Measurements from ENCODE around the gene NUDT2. TPM values are rescaled to one million over a fixed set of nuclear protein-coding genes. Genes with fewer than 3 reads are reported as not detected.
A peak's percentile ranks its signal among the peaks of the same experiment; 100 is the strongest.
"Not testable (repeated sequence)": the region's sequence is repeated elsewhere in the genome, so short reads cannot be mapped to it uniquely, and the experiment has no call there.

NUDT2 gene
- total RNA-seq, 1 experiment from 2014 or later = 19.3 TPM

DNA sequence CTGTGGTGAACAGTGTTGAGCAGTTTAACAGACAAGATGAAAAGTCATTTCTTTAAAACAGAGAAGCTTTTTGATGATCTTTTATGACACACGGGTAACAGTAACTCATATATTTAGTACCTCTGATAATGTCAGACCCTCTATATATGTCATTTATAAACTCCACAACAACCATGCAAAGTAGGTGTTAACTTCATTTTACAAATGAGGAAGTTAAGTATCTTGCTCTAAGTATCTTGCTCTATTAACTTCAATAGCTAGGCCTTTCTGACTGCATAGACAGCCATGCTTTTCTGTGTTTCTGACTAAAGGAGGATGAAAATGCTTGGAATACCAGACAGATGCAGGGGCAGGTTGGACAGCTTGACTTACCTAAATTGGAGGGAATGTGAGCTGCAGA lies 1.8 kb downstream of the NUDT2 start:
- DNase-seq = no peak
- no peaks in the 10 kb centered on the region for H3K9me3 ChIP-seq
- H3K27me3 ChIP-seq = no peaks in the 10 kb centered on the region
- no peak overlapping the region for H3K4me3 ChIP-seq
- no peaks in the 10 kb centered on the region for H3K36me3 ChIP-seq

- Histone ChIP-seq H3K9me3 (no peaks in the 10 kb centered on the region), H3K36me3 (no peaks in the 10 kb centered on the region), H3K27me3 (no peaks in the 10 kb centered on the region), H3K4me3 (no peak overlapping the region)
- no peak for DNase-seq
Measured at GRCh38 chr9:34332076-34332964, 3.0 kb downstream of the NUDT2 start.

- Histone ChIP-seq H3K4me3 (no peak overlapping the region), H3K9me3 (no peaks in the 10 kb centered on the region), H3K36me3 (no peaks in the 10 kb centered on the region), H3K27me3 (no peaks in the 10 kb centered on the region)
- DNase-seq = no peak
Measured at GRCh38 chr9:34333836-34334235, 4.5 kb downstream of the NUDT2 start.

- no peak overlapping the region for H3K4me3 ChIP-seq
- H3K9me3 ChIP-seq = no peaks in the 10 kb centered on the region
- no peaks in the 10 kb centered on the region for H3K27me3 ChIP-seq
- DNase-seq = no peak
- no peaks in the 10 kb centered on the region for H3K36me3 ChIP-seq
Measured at GRCh38 chr9:34334337-34334824, 5.0 kb downstream of the NUDT2 start.

GRCh38 chr9:34334916-34335315 lies 5.5 kb downstream of the NUDT2 start:
- no peaks in the 10 kb centered on the region for H3K36me3 ChIP-seq
- H3K9me3 ChIP-seq = no peaks in the 10 kb centered on the region
- no peak for DNase-seq
- H3K4me3 ChIP-seq = no peak overlapping the region
- no peaks in the 10 kb centered on the region for H3K27me3 ChIP-seq

- Histone ChIP-seq H3K9me3 (no peaks in the 10 kb centered on the region), H3K4me3 (no peak overlapping the region), H3K27me3 (no peaks in the 10 kb centered on the region), H3K36me3 (no peaks in the 10 kb centered on the region)
- DNase-seq = no peak
Measured at GRCh38 chr9:34335376-34335775, 6.0 kb downstream of the NUDT2 start.

DNA sequence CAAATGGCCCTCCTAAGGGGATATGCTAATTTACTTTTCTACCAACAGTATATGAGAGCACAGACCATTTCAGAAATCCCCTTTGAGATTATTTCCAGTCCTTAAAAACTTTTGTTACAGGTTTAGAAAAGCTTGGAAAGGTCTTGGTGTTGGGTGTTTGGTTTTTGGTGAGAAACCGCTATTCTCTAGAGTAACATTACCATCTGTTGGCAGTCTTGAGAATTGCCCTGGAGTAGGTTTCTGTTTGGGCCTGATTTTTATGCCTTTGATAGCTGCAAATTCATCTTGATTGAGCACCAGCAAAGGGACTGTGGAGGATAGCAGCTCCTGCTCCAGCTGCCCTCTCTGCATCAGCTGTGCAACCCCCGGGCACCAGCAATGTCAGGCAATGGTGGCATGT lies 8.0 kb downstream of the NUDT2 start:
- no peaks in the 10 kb centered on the region for H3K27me3 ChIP-seq
- DNase-seq = no peak
- H3K9me3 ChIP-seq = no peaks in the 10 kb centered on the region
- H3K4me3 ChIP-seq = no peak overlapping the region
- H3K36me3 ChIP-seq = no peaks in the 10 kb centered on the region

GRCh38 chr9:34338079-34338478 lies 8.7 kb downstream of the NUDT2 start:
- H3K9me3 ChIP-seq = not testable (repeated sequence)

DNA sequence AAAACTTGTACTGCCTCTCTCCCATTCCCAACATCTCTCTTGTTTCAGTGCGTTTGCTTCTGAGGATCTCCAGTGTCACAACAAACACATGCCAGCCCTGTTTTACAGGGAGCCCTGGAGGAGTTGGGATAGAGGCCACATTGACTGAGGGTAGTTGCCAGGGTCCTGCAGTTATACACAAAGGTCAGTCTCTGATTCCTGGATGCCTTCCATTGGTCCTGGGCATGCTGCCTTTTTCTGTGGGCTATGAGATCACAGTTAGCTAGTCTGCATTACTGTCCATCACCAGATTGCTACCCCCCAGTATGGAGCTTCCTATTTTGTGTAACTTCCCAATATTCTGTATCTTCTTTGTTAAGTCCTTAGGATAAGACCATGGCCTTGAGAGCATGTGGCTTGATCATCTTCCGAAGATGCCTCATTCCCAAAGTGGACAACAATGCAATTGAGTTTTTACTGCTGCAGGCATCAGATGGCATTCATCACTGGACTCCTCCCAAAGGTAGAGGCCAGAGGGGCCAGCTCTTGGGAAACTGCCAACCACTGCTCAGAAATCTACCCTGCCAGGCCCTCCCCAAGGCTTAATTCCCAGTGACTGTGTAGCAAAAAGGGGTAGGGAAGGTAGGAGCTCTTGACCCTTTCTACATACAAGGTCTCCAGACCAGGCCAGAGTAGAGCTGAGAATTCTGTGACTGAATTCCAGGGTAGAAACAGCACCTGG lies 9.5 kb downstream of the NUDT2 start:
- DNase-seq = peak; percentile 41
- Histone ChIP-seq H3K36me3 (no peaks in the 10 kb centered on the region; the same call in 1 of the 2 replicates), H3K4me3 (no peak overlapping the region)

More at GRCh38 chr9:34338079-34338478, 8.7 kb downstream of the NUDT2 start:
- not testable (repeated sequence) for H3K4me3 ChIP-seq, DNase-seq, H3K27me3 ChIP-seq, H3K36me3 ChIP-seq

GRCh38 chr9:34341659-34342295 lies 12.4 kb downstream of the NUDT2 start:
- Histone ChIP-seq H3K36me3 (no peaks in the 10 kb centered on the region; the same call in 1 of the 2 replicates), H3K4me3 (no peak overlapping the region), H3K9me3 (no peaks in the 10 kb centered on the region), H3K27me3 (no peaks in the 10 kb centered on the region)
- DNase-seq = no peak

More for the DNA sequence above, 9.5 kb downstream of the NUDT2 start:
- H3K27me3 ChIP-seq = no peaks in the 10 kb centered on the region
- H3K9me3 ChIP-seq = no peaks in the 10 kb centered on the region

DNA sequence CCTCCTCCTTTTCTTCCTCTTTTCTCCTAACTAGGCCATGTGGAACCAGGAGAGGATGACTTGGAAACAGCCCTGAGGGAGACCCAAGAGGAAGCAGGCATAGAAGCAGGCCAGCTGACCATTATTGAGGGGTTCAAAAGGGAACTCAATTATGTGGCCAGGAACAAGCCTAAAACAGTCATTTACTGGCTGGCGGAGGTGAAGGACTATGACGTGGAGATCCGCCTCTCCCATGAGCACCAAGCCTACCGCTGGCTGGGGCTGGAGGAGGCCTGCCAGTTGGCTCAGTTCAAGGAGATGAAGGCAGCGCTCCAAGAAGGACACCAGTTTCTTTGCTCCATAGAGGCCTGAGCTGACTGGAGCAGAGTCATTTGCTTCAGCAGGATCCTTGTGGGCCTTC lies 13.7 kb downstream of the NUDT2 start:
- no peaks in the 10 kb centered on the region for H3K9me3 ChIP-seq
- no peak overlapping the region for H3K4me3 ChIP-seq
- no peak for DNase-seq
- no peaks in the 10 kb centered on the region for H3K27me3 ChIP-seq
- no peaks in the 10 kb centered on the region; the same call in 1 of the 2 replicates for H3K36me3 ChIP-seq

DNA sequence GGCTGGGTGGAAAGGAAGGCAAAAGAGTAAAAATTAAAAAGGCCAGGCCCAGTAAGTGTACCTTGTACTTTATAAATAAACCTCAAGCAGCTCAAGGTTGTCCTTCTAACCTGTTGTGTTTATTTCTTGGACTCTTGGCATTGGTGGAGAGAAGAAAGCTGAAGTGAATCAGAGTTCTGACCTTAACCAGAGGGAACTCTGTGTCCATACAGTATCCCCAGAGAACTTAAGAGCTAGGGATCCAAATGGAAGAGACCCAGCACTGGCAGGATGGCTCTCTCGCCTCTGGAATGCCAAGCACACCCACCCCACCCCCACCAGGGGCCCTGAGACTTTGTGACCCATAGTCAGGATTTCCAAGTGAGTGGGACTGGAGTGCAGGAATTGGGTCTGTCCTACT lies 14.2 kb downstream of the NUDT2 start:
- DNase-seq = no peak
- H3K9me3 ChIP-seq = no peaks in the 10 kb centered on the region
- no peaks in the 10 kb centered on the region for H3K27me3 ChIP-seq
- no peak overlapping the region for H3K4me3 ChIP-seq
- no peaks in the 10 kb centered on the region; the same call in 1 of the 2 replicates for H3K36me3 ChIP-seq

- Histone ChIP-seq H3K36me3 (no peaks in the 10 kb centered on the region; the same call in 1 of the 2 replicates), H3K9me3 (no peaks in the 10 kb centered on the region), H3K4me3 (no peak overlapping the region), H3K27me3 (no peaks in the 10 kb centered on the region)
- DNase-seq = no peak
Measured at GRCh38 chr9:34346873-34347799, 17.8 kb downstream of the NUDT2 start.

DNA sequence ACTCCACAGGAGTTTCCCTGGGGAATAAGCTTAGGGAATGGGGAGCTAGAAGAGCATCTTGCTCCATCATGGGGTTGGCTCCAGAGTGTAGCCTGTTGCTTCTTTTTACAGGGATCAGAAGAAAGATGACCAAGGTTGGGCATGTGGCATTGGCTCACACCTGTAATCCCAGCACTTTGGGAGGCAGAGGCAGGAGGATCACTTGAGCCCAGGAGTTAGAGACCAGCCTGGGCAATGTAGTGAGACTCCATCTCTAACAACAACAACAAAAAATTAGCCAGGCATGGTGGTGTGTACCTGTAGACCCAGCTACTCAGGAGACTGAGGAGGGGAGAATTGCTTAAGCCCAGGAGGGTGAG lies 18.4 kb downstream of the NUDT2 start:
- H3K36me3 ChIP-seq = no peaks in the 10 kb centered on the region; the same call in 1 of the 2 replicates
- no peak for DNase-seq
- H3K9me3 ChIP-seq = no peaks in the 10 kb centered on the region
- H3K4me3 ChIP-seq = no peak overlapping the region
- H3K27me3 ChIP-seq = no peaks in the 10 kb centered on the region

- Histone ChIP-seq H3K9me3 (no peaks in the 10 kb centered on the region), H3K4me3 (no peak overlapping the region), H3K27me3 (no peaks in the 10 kb centered on the region), H3K36me3 (no peaks in the 10 kb centered on the region)
- no peak for DNase-seq
Measured at GRCh38 chr9:34349324-34349723, 20.0 kb downstream of the NUDT2 start.

DNA sequence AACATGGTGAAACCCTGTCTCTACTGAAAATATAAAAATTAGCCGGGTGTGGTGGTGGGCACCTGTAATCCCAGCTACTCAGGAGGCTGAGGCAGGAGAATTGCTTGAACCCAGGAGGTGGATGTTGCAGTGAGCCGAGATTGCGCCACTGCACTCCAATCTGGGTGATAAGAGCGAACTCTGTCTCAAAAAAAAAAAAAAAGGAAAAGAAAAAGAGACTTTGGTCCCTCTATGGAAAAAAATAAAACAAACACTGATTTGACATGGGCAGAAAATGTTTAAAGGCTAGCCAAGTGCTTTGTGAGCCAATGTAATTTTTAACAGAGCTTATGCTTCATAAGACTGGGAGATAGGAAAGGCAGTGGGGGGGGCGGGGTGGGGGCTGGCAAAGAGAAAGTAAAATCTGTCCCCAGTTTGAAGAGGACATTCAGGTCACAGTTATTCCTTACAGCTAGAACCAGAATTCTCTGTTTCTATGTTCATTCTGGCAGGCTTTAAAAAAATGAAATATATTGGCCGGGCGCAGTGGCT lies 22.8 kb downstream of the NUDT2 start:
- H3K27me3 ChIP-seq, DNase-seq, H3K36me3 ChIP-seq, H3K9me3 ChIP-seq, H3K4me3 ChIP-seq: not testable (repeated sequence)

Data from MG63 (cell line).